SW 1271 (cell line): ENCODE measurements around the gene PIP4K2C.

Experiments used
- DNase-seq, 2 experiments: peaks; one replicate each; lab custom pipeline; 2025; lab: John Stamatoyannopoulos, UW

PIP4K2C gene

GRCh38 chr12:57590864-57591781, at the start of gene PIP4K2C:
PIP4K2C (plus strand) TSS chr12:57591192; CDS start chr12:57591290, 98 bp downstream.
- peak in 1 of 2 experiments; percentile 63 for DNase-seq

- DNase-seq, result no peak
These were observed 49.3 kb upstream of the PIP4K2C start for GRCh38 chr12:57541717-57542116.

DNA sequence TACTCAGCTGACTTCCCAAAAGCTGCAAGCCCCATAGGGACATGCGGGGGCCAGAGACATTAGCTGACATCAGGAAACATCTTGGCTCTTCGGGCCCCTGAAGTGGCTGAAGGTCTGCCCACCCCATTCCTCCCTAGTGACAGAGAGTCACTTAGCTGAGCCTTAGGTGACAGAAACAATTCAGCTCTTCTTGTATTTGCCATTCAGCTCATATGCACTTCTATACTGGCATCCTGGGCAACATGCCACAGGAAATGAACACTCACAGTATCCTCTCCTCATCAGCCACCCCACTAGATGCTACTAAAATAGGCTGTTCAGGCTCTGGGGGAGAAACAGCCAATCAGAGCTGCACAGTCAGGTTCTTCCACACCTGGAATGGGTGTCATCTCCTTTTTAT, 47.4 kb upstream of the PIP4K2C start:
- no peak for DNase-seq

GRCh38 chr12:57545809-57546437, 45.1 kb upstream of the PIP4K2C start:
- no peak for DNase-seq

DNA sequence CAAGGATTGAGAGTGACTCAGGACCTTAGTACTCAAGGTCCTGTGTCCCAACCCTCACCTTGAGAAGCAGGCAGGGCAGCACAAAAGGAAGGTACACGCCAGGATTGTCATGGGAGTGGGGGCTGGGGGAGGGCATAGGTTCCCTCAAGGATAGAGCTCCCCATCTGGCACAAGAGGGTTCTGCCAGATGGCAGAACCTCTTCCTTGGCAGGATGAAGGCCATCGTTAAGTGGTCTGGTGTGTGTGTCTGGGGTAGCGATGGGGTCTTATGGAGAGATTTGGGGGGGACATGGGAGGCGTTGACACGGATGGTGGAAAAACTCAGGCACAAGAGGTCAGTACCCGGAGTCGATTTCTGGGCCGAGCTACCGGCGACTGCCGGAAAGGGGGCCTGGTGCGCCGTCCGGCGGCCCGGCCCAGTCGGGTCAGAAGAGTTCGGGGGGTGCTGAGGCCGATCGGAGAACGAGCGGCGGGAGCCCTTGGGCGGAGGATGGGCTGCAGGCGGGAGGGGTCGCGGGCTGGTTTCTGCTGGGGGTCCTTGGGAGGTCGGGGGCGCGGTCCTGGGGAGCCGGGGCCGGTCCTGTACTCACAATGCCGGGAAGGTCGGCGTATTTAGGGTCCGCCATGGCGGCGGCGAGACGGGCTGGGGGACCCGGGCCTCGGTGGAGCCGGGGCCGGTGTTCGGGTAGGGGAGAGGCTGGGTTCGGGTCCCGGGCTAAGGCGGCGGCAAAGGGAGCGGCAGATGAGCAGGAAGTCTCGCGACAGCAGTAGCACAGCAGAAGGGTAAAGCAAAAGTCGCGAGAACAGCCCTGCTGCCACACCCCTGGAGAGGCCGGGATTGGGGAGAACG, 44.3 kb upstream of the PIP4K2C start, which contains the start of gene DCTN2:
TSS of gene DCTN2 (minus strand) at position 755 of the 850 bp plus-strand sequence. CDS start at position 626, 129 bp downstream.
- peak; percentile 86 to 98 for DNase-seq

DNA sequence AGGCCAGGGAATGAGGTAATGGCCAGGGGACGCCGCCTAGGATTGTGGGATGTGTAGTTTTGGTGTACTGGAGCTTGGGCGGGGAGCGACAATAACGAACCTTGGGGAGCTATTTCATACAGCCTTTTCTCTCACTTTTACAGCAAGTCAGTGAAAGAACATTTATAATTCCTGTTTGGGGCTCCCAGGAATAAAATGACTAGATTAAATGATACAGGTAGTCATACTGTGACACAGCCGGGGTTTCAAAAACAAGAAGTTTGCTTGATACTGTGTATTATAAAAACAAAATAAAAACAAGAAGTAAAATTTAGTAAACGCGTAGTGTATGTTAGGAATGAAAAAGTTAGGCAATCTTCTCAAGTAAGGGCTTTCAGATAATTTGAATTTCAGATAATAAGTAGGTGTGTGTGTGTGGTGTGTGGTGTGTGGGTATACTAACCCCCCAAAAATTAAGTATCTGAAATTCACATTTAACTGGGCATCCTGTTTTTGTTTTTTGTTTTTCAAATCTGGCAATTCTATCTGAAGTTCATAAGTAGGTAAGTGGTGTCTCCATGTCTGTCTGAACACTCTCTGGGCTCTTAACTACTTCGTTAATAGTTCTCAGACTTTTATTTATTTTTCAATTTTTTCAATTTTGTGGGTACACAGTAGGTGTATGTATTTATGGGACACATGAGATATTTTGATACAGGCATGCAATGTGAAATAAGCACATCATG, 43.5 kb upstream of the PIP4K2C start:
- DNase-seq, result no peak

DNA sequence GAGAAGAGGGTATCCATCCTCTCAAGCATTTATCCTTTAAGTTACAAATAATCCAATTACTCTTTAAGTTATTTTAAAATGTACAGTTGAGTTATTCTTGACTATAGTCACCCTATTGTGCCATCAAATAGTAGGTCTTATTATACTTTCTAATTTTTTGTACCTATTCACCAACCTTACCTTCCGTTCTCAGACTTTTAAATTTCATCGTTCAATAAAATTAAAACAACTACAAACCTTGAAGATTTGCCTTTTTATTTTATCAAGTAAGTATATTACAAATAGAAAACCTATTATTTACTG, 43.0 kb upstream of the PIP4K2C start:
- no peak for DNase-seq

DNA sequence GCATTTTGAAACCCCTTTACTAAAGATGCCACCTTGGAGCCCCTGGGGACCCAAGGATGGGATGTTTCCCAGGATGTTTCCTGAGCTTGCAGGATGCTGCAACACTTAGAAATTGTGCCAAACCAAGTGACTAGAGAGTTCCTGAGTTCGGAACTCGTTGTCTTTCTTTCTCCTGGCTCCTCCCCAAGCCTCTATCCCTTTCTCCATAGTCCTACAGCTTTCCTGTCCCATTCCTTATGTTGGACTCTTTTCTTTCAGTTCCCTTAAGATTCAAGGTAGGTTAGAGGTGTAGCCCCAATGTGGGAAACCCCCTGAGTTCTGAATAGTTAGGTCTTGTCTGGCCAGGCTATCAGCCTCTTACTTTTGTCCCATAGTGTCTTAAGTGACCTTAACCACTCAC, 42.5 kb upstream of the PIP4K2C start:
- no peak for DNase-seq

DNA sequence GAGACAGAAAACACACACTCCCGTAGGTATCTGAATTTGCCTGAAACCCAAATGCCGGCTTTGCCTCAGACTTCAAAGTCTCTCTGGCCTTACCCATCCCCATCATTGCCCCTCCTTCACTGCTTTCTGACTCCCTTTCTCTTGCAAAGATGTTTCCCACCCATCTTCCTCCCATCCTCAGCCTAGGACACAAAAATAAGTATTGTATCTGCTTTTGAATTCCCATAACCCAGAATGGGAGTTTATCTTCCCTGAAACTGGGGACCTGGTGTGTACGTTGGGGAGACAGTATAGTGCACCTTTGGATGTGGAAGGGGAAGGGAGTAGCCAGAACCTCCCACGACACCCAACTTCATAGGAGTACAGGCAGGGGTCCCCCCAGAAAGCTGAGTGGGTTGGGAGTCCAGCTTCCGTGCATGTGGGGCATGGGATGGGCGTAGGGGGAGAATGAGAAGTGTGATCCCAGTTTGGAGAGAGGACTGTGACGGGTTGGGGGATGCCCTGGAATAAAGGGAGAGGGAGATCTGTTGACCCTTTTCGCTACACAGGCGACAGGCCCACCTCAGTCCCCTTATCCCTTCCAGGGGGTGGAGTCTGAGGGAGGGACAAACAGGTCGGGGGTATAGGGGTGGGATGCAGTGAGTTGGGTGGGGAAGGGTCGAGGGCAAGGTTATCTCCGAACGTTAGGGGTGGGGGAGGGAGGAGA, 41.6 kb upstream of the PIP4K2C start:
- DNase-seq, result no peak

GRCh38 chr12:57549909-57550640, 40.9 kb upstream of the PIP4K2C start, which contains the start of gene KIF5A:
KIF5A (plus strand) TSS chr12:57550044; CDS start chr12:57550272, 228 bp downstream.
- DNase-seq, result no peak

GRCh38 chr12:57550641-57551549, 40.1 kb upstream of the PIP4K2C start:
- DNase-seq, result no peak

- no peak for DNase-seq
These were observed 39.2 kb upstream of the PIP4K2C start for GRCh38 chr12:57551637-57552305.

DNA sequence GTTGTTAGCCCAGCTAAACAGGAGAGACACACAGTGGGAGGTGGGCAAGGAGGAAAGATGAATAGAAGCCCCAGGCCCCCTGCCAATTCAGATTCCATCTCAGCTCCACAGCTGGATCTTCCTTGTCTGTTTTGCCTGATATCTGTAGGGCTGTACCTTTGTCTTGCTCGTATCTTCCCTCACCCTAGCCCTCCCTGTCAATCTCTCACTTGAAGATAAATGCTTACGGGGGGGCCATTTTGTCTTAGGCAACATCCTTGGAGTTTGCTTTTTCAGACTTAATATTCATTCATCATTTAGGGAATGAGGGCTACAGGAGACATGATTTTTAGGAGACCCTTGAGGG, 38.7 kb upstream of the PIP4K2C start:
- DNase-seq, result no peak

DNA sequence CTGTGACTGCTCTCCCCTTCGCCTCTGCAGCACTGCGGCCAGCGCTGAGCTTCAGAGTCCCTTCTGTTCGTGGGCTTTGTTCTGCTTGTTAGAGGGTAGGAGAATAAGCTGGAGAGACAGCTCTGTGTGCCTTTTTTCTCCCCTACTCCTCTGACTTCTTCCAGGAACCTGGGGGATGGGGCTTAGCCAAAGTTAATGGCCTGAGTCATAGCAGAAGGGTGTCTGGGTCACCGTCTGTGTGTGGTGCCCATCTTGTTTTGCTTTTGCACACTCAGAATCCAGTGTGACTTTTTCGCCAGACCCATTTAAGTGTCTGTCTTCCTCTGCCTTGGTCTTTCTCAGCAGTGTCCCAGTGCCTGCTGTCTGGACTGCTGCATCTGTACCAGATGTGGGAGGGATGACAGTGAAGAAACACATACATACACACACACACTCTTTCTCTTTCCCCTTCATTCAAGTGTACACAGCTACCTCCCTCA, 38.1 kb upstream of the PIP4K2C start:
- DNase-seq, result no peak

DNA sequence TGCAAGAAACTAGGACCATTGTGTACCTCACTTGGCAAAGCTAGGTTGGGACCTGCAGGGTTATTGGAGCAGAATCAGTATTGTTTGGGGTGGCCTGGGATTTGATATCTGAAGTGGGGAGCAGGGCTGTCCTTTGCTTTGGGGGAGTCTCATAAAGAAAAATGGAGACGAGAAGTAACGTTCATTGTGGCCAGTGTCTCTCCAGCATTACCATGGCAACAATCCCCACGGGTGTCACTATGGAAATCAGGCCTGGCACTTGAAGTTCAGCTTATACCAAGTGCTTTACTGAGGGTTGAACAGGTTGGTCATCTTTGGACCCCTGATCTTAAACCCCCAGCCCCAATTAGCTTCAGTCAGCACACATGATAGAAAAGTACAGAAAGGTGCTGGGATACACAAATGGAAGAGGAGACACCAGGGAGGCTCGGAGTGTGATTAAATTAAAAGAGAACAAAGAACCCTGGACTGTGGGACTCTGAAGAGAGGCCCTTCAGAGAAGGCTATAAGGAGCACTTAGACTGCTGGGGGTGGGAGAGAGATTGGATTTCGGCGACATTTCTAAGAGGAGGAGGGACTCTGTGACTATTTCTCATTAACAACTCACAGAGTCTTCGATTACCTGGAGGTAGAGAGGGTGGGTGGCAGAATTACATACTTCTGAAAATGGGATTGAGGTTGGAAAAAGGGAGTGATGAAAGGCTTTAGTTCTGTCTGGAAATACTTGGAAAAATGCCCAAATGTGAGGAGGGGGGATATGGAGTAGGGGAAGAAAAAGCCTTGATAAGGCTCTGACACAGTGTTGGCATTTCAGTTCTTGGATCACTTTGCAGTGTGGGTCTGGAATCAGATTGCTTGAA, 37.4 kb upstream of the PIP4K2C start:
- DNase-seq, result no peak

DNA sequence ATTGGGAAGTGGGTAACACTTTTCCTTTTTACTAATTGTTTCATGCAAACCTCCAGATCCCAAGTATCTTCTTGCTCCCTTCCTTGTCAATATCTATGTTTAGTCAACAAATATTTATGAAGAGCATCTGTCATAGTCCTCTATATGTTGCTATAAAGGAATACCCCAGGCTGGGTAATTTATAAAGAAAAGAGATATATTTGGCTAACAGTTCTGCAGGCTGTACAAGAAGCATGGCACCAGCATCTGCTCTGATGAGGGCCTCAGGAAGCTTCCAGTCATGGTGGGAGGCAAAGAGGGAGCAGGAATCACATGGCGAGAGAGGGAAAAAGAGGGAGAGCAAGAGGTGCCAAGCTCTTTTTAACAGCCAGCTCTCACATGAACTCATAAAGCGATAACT, 36.5 kb upstream of the PIP4K2C start:
- DNase-seq, result no peak

DNA sequence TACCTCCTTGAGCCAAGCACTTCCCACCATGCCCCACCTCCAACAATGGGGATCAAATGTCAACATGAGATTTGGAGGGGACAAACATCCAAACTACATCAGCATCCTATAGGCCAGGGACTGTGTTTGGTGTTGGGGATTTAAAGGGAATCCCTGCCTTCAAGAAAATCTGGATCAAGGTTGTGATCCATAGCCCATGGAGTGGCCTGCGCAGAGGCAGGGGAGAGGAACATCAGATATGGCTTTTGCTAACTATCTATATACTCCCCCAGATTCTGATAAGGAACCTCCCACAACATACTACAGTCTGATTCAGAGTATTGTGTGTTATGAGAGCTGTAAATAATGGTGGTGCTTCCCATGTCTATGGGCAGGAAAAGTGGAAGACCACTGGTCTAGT, 36.1 kb upstream of the PIP4K2C start:
- no peak for DNase-seq

- DNase-seq, result no peak
These were observed 32.1 kb upstream of the PIP4K2C start for GRCh38 chr12:57558864-57559263.
